Left ventricle myocardium superior (tissue), 1 donor: Measurements from ENCODE around the gene BRI3. TPM values are rescaled to one million over a fixed set of nuclear protein-coding genes. Genes with fewer than 3 reads are reported as not detected.
A peak's percentile ranks its signal among the peaks of the same experiment; 100 is the strongest.

Experiments
- ATAC-seq: fragments of 200-7000 bp; cut with Tn5 transposase; one replicate; pipeline ENCODE4 v1.9.1; 2020; ENCODE audit warnings: mild to moderate bottlenecking, moderate library complexity
- DNase-seq: peaks from one replicate; pipeline ENCODE4 v3.0.0-alpha.2; 2020
- intact Hi-C: fragments of 100-400 bp; cut with micrococcal nuclease; formaldehyde crosslinking; loops from one replicate; pipeline ENCODE4 v1.11.0; 2022
- long read RNA-seq: library from polyadenylated mRNA; unstranded; transcript quantifications from one replicate; pipeline ENCODE4 v2.0.0, GENCODE V29; 2021
- total RNA-seq: library from RNA; stranded (reverse); fragmentation: NEBNext Ultra II Directional; extraction: Animal tissue kit (Norgen Biotek cat#: 25700); gene quantifications from one replicate; pipeline ENCODE4 v1.2.1, GENCODE V29; 2021
- donor health status: DM: no; HTN: yes; CAD: no; lungs with severe emphysema.

BRI3 gene
- 269 TPM for total RNA-seq
- long read RNA-seq, transcript BRI3-201 (3 exons, 780 nt): major isoform, 44 of 61 reads
- long read RNA-seq, partial matches to known transcripts: 2 of 61 reads
- long read RNA-seq, other reads (novel, unspliced or antisense): 15 of 61 reads

DNA sequence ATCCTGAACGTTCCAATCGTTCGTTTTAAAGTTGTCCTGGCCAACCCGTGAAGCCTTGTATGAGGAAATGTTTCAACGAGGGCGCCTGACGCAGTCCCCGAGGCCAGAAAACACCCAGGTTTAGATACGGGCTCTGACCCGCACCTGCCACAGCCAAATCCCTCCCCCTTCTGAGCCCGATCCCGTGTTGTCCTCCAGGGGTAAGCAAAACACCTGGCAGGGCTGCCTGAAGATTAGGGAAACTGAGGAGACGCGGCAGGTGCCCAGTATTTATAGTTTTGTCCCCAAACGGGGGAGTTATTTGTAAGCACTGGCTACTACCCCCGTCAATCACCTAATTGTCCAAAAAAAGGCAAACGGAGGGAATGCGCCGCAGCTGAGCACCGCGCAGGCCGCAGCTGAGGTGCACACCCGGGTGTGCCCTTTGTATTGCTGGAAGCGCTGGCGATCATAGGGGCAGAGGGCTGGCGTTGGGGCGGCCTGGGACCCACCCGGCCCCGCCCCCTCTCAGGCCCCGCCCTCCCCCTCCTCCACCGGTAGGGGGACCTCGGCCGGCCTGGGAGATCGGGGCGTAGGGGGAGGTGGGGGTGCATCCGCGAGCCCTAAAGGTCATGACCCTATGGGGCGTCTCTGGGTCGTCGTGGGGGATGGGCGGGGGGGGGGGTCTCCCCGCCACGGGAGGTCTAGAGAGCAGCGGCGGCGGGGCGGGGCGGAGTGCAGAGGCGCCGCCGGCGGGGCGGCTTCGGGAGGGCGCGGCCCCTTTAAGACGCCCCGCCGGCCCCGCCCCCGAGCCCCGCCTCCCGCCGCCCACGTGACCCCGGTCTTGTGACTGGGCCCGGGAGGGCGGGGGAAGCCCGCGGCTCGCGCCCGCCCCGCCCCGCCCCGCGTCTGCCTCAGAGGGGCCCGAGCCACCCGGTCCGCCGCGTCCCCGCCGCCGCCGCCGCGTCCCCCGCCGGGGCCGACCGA, at the start of gene BRI3:
TSS of gene BRI3 (plus strand) at position 896 of the 966 bp plus-strand sequence. CDS start 110 bp downstream, outside the sequence.
- DNase-seq (peak; percentile 96), ATAC-seq (peak; percentile 79)
- intact Hi-C loops: no loop called here

DNA sequence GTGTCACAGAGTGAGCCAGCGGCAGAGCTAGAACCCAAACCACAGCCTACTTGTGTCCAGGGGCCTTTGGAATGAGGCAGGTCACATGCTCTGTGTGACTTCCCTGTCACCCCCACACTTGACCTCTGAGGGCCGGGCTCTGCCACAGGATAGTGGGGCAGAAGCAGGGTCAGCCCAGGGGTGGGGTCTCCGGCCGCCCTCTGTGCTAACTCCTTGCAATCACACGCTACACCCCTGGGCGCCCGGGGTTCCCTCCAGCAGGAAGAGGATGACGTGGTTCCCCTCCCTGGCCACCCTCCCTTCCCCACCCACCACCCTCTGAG, 49.3 kb upstream of the BRI3 start:
- DNase-seq: no peak
- no peak for ATAC-seq
- intact Hi-C loops: no loop called here

GRCh38 chr7:98232799-98233198, 48.7 kb upstream of the BRI3 start:
- DNase-seq (no peak), ATAC-seq (no peak)
- intact Hi-C loops: no loop called here

DNA sequence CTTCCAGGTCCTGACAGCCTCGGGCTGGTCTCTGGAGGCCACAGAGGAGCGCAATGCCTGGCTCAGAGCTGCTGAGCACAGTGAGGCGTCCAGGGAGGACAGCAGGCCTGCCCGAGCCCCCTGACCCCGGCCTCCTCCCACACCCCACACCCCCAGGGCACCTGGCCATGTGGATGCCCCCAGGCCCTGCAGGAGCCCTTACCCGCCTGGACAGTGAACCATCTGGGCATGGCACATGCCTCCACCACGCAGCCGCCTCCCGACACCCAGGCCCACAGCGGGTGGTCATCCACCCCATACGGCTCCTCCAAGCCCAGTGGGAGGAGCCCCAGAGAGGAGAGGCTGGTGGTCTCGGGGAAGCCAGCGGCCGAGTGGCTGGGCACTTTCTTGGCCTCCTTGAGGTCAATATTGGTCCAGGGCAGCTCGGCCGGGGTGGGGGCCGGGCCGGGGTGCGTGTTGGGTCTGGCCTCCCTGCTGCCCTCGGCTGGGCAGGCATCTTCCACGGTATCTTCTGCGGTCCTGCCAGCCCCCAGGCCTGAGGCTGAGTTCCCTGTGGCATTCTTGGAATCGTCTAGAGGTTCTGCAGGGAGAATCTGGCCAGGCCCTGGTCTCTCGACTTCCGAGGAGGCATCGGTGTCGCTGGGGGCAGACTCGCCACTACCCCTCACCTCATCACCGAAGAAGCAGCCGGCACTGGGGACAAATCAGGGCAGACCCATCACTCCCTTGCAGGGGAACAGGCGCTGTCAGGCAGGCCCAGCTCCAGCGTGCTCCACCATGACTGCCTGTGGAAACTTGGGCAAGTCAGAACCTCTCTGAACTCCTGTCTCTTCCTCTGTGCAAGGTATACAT, 48.0 kb upstream of the BRI3 start:
- DNase-seq (no peak), ATAC-seq (no peak)
- intact Hi-C loops: no loop called here

GRCh38 chr7:98234429-98235147, 46.9 kb upstream of the BRI3 start:
- ATAC-seq (no peak), DNase-seq (no peak)
- intact Hi-C loops: no loop called here

- ATAC-seq: no peak
- DNase-seq: no peak
Measured at GRCh38 chr7:98235901-98236300, 45.6 kb upstream of the BRI3 start.

GRCh38 chr7:98236355-98237185, 44.9 kb upstream of the BRI3 start:
- intact Hi-C loops: no loop called here
- DNase-seq (no peak), ATAC-seq (no peak)

More at GRCh38 chr7:98235901-98236300, 45.6 kb upstream of the BRI3 start:
- intact Hi-C loops: no loop called here

DNA sequence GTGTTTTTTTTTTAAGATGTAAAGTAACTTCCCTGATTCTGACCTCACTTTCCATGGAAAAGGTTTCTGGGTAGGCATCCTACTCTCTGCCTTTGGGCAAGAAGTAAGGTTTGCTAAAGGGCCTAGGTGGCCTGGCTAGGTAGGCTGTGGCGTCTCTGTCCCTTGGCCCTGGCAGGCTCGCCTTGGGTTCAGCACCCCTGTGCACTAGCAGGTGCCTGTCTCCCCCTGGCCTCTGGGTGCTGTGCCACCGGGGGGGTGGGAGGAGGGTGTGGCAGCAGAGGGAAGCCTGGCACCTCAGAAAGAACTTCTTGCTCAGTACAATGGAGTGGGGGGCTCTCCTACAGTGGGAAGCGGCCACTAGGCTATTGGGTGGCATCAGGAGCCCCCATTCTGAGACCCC, 43.4 kb upstream of the BRI3 start:
- no peak for DNase-seq
- no peak for ATAC-seq
- intact Hi-C loops: no loop called here

- intact Hi-C loops: no loop called here
- DNase-seq (no peak), ATAC-seq (no peak)
Measured at GRCh38 chr7:98238976-98239375, 42.5 kb upstream of the BRI3 start.

GRCh38 chr7:98240961-98241673, 40.4 kb upstream of the BRI3 start:
- ATAC-seq (peak; percentile 57), DNase-seq (peak; percentile 61)
- intact Hi-C loops: no loop called here

GRCh38 chr7:98241674-98242241, 39.7 kb upstream of the BRI3 start:
- intact Hi-C loops: no loop called here
- ATAC-seq: no peak
- no peak for DNase-seq

- no peak for ATAC-seq
- no peak for DNase-seq
- intact Hi-C loops: no loop called here
Measured at GRCh38 chr7:98242342-98242741, 39.1 kb upstream of the BRI3 start.

- DNase-seq: no peak
- intact Hi-C loops: no loop called here
- no peak for ATAC-seq
Measured at GRCh38 chr7:98242934-98243333, 38.6 kb upstream of the BRI3 start.

DNA sequence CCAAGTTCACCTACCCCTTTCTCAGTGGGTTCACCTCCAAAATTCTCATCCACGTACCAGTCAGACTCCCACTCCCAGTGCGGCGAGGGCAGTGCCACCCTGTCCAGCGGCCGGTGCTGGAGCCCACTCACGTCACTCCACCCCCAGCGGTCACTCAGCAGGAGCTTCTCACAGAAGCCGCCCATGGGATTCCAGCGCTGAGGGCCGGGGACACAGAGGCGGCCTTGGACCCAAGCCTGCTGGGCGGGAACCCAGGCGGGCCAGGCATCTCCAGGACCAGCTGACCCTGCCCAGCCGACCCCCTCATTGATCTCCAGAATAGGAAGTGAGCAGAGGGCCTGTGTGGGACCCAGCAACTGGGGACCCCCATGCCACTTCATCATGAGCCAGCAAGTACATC, 36.6 kb upstream of the BRI3 start:
- DNase-seq (no peak), ATAC-seq (no peak)
- intact Hi-C loops: no loop called here

GRCh38 chr7:98248156-98248555, 33.3 kb upstream of the BRI3 start:
- intact Hi-C loops: no loop called here
- no peak for DNase-seq
- ATAC-seq: no peak

DNA sequence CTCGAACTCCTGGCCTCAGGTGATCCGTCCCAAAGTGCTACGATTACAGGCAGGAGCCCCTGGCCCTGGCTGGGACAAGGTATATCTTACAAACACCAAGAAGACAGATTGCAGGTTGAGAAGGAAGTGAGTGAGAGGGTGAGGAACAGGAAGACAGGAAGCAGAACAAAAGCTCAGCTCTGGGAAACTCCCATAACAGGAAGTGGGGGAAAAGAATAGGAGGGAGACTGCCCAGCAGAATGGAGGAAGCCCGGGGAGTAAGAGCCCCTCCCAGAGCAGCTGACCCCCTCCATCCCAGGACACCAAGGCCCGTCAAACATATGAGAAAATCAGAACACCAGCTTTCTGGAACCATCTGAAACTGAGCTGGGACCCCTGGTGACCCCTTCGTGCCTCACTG, 32.4 kb upstream of the BRI3 start:
- intact Hi-C loops: no loop called here
- no peak for DNase-seq
- no peak for ATAC-seq

- intact Hi-C loops: no loop called here
- ATAC-seq: no peak
- no peak for DNase-seq
Measured at GRCh38 chr7:98250789-98251188, 30.7 kb upstream of the BRI3 start.

GRCh38 chr7:98251231-98251600, 30.3 kb upstream of the BRI3 start:
- no peak for DNase-seq
- no peak for ATAC-seq
- intact Hi-C loops: no loop called here
